Progenitor cell of endocrine pancreas (in vitro differentiated cells): ENCODE results near the gene ETFA. TPM values are rescaled to one million over a fixed set of nuclear protein-coding genes. Genes with fewer than 3 reads are reported as not detected.
A peak's percentile ranks its signal among the peaks of the same experiment; 100 is the strongest.

Experiments used
- DNase-seq: peaks from one replicate; pipeline ENCODE4 v3.0.0; 2021; ENCODE audit warnings: low spot score; ENCODE audit not compliant: unreplicated experiment
- H3K27ac Mint-ChIP-seq: 2 replicates; pipeline ENCODE4 v1.8.0; 2021; ENCODE audit warnings: mild to moderate bottlenecking, moderate library complexity, mixed read lengths
- H3K27me3 Mint-ChIP-seq: 2 replicates; pipeline ENCODE4 v1.8.0; 2021; ENCODE audit warnings: mixed read lengths
- H3K36me3 Mint-ChIP-seq: 2 replicates; pipeline ENCODE4 v1.8.0; 2022; ENCODE audit warnings: mixed read lengths; ENCODE audit not compliant: insufficient read depth
- H3K4me1 Mint-ChIP-seq: 2 replicates; pipeline ENCODE4 v1.8.0; 2021; ENCODE audit warnings: low read depth, mixed read lengths
- H3K4me3 Mint-ChIP-seq: 2 replicates; pipeline ENCODE4 v1.8.0; 2021; ENCODE audit warnings: low read depth, mild to moderate bottlenecking, moderate library complexity, mixed read lengths
- H3K9me3 Mint-ChIP-seq: 2 replicates; pipeline ENCODE4 v1.8.0; 2021; ENCODE audit warnings: low read depth, mixed read lengths
- CTCF ChIP-seq: fragments of 200-600 bp; sonication (generic); IDR thresholded peaks from one replicate; pipeline ENCODE4 v1.5.0; 2021; ENCODE audit warnings: antibody characterized with exemption, mild to moderate bottlenecking; ENCODE audit not compliant: unreplicated experiment
- total RNA-seq: library from RNA; stranded (reverse); gene quantifications from 2 replicates; pipeline ENCODE4 v1.2.1, GENCODE V29; 2021

ETFA gene
- total RNA-seq, 1 donor from 2014 or later: 105 TPM

DNA sequence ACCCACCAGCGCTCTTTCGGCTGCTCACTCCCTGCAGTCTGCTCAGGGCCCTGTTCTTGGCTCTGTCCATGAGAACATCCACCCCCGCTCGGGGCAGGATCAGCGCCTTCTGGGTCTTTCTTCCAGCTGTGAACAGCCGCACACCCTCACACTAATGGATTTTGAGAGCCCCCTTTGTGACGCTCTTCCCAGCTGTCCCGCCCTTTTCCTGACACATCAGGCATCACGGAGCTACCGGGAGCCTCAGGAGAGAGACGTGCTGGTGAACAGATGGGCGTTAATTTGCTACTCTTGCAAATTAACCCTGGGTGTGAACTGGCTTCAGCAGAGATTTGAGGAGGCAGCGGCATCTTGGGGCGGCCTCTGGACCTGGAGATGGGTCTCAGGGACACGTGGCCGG lies 138.5 kb downstream of the ETFA start:
- H3K36me3 Mint-ChIP-seq: no peaks in the 10 kb centered on the region
- H3K27ac Mint-ChIP-seq: peak overlapping the region; percentile 53
- no peaks in the 10 kb centered on the region for H3K9me3 Mint-ChIP-seq
- DNase-seq: no peak
- H3K4me1 Mint-ChIP-seq: no peaks in the 10 kb centered on the region
- TF ChIP-seq CTCF: no peak
- H3K4me3 Mint-ChIP-seq: no peak overlapping the region
- H3K27me3 Mint-ChIP-seq: peaks cover 11% of the 10 kb centered on the region

- DNase-seq: no peak
- Mint-ChIP-seq H3K27ac (no peak overlapping the region), H3K9me3 (no peaks in the 10 kb centered on the region), H3K4me3 (no peak overlapping the region), H3K27me3 (peaks cover 8% of the 10 kb centered on the region), H3K4me1 (no peaks in the 10 kb centered on the region), H3K36me3 (no peaks in the 10 kb centered on the region)
- no peak for TF ChIP-seq CTCF
Observed at GRCh38 chr15:76169911-76170800, 141.1 kb downstream of the ETFA start.

GRCh38 chr15:76169018-76169417 lies 142.3 kb downstream of the ETFA start:
- DNase-seq: no peak
- H3K4me3 Mint-ChIP-seq: no peak overlapping the region

GRCh38 chr15:76168237-76168984 lies 142.9 kb downstream of the ETFA start:
- H3K27ac Mint-ChIP-seq: no peak overlapping the region
- H3K4me3 Mint-ChIP-seq: no peak overlapping the region
- no peaks in the 10 kb centered on the region for H3K9me3 Mint-ChIP-seq
- H3K36me3 Mint-ChIP-seq: no peaks in the 10 kb centered on the region
- H3K27me3 Mint-ChIP-seq: peaks cover 12% of the 10 kb centered on the region
- no peak for TF ChIP-seq CTCF
- H3K4me1 Mint-ChIP-seq: no peaks in the 10 kb centered on the region
- no peak for DNase-seq

More at GRCh38 chr15:76169018-76169417, 142.3 kb downstream of the ETFA start:
- Mint-ChIP-seq H3K4me1 (no peaks in the 10 kb centered on the region), H3K27ac (no peak overlapping the region), H3K9me3 (no peaks in the 10 kb centered on the region), H3K27me3 (peaks cover 9% of the 10 kb centered on the region), H3K36me3 (no peaks in the 10 kb centered on the region)
- TF ChIP-seq CTCF: no peak

- DNase-seq: no peak
- TF ChIP-seq CTCF: no peak
- Mint-ChIP-seq H3K4me1 (peaks cover 6% of the 10 kb centered on the region), H3K27ac (no peak overlapping the region), H3K9me3 (no peaks in the 10 kb centered on the region), H3K4me3 (no peak overlapping the region), H3K27me3 (peaks cover 8% of the 10 kb centered on the region), H3K36me3 (no peaks in the 10 kb centered on the region)
Observed at GRCh38 chr15:76165951-76166350, 145.3 kb downstream of the ETFA start.
